ENCODE measurements around the gene PPA2.

DNA sequence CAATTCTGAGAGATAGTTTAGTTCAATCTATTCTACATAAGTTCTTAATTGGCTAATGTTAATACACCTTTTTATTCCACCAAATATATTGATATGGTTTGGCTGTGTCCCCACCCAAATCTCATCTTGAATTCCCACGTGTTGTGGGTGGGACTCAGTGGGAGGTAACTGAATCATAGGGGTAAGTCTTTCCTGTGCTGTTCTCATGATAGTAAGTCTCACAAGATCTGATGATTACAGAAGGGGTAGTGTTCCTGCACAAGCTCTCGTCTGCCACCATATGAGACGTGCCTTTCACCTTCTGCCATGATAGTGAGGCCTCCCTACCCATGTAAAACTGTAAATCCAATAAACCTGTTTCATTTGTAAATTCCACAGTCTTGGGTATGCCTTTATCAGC is 11.3 kb downstream of the PPA2 start:
- TF ChIP-seq ZNF426 (tag by site-specific recombination; IDR thresholded peaks at IDR 0.05) = no peak
- TF ChIP-seq, protein P1, sequence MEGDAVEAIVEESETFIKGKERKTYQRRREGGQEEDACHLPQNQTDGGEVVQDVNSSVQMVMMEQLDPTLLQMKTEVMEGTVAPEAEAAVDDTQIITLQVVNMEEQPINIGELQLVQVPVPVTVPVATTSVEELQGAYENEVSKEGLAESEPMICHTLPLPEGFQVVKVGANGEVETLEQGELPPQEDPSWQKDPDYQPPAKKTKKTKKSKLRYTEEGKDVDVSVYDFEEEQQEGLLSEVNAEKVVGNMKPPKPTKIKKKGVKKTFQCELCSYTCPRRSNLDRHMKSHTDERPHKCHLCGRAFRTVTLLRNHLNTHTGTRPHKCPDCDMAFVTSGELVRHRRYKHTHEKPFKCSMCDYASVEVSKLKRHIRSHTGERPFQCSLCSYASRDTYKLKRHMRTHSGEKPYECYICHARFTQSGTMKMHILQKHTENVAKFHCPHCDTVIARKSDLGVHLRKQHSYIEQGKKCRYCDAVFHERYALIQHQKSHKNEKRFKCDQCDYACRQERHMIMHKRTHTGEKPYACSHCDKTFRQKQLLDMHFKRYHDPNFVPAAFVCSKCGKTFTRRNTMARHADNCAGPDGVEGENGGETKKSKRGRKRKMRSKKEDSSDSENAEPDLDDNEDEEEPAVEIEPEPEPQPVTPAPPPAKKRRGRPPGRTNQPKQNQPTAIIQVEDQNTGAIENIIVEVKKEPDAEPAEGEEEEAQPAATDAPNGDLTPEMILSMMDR (tag by site-specific recombination; IDR thresholded peaks at IDR 0.05) = no peak
- TF ChIP-seq ZNF48 (tag by site-specific recombination; IDR thresholded peaks at IDR 0.05) = no peak
- TF ChIP-seq ZNF174 (tag by site-specific recombination; IDR thresholded peaks at IDR 0.05) = no peak
- TF ChIP-seq, protein P2, sequence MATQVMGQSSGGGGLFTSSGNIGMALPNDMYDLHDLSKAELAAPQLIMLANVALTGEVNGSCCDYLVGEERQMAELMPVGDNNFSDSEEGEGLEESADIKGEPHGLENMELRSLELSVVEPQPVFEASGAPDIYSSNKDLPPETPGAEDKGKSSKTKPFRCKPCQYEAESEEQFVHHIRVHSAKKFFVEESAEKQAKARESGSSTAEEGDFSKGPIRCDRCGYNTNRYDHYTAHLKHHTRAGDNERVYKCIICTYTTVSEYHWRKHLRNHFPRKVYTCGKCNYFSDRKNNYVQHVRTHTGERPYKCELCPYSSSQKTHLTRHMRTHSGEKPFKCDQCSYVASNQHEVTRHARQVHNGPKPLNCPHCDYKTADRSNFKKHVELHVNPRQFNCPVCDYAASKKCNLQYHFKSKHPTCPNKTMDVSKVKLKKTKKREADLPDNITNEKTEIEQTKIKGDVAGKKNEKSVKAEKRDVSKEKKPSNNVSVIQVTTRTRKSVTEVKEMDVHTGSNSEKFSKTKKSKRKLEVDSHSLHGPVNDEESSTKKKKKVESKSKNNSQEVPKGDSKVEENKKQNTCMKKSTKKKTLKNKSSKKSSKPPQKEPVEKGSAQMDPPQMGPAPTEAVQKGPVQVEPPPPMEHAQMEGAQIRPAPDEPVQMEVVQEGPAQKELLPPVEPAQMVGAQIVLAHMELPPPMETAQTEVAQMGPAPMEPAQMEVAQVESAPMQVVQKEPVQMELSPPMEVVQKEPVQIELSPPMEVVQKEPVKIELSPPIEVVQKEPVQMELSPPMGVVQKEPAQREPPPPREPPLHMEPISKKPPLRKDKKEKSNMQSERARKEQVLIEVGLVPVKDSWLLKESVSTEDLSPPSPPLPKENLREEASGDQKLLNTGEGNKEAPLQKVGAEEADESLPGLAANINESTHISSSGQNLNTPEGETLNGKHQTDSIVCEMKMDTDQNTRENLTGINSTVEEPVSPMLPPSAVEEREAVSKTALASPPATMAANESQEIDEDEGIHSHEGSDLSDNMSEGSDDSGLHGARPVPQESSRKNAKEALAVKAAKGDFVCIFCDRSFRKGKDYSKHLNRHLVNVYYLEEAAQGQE (tag by site-specific recombination; IDR thresholded peaks at IDR 0.05) = no peak
- TF ChIP-seq, protein P3, sequence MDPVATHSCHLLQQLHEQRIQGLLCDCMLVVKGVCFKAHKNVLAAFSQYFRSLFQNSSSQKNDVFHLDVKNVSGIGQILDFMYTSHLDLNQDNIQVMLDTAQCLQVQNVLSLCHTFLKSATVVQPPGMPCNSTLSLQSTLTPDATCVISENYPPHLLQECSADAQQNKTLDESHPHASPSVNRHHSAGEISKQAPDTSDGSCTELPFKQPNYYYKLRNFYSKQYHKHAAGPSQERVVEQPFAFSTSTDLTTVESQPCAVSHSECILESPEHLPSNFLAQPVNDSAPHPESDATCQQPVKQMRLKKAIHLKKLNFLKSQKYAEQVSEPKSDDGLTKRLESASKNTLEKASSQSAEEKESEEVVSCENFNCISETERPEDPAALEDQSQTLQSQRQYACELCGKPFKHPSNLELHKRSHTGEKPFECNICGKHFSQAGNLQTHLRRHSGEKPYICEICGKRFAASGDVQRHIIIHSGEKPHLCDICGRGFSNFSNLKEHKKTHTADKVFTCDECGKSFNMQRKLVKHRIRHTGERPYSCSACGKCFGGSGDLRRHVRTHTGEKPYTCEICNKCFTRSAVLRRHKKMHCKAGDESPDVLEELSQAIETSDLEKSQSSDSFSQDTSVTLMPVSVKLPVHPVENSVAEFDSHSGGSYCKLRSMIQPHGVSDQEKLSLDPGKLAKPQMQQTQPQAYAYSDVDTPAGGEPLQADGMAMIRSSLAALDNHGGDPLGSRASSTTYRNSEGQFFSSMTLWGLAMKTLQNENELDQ (tag by site-specific recombination; IDR thresholded peaks at IDR 0.05; ENCODE audit: low read depth) = no peak
- no peak for TF ChIP-seq ZNF133 (tag by site-specific recombination; IDR thresholded peaks at IDR 0.05)
